OCI-LY1 (cell line): ENCODE data around the gene CCL14.

Experiments used
- H2AFZ ChIP-seq: fragments of 200-600 bp; sonication (generic), shearing (Covaris generic); 2 replicates; pipeline ENCODE4 v1.6.0; 2014; ENCODE audit warnings: antibody characterized with exemption, mild to moderate bottlenecking, low read length
- H3F3A ChIP-seq: fragments of 200-600 bp; sonication (generic), shearing (Covaris generic); 2 replicates; pipeline ENCODE4 v1.6.0; 2014; ENCODE audit warnings: mild to moderate bottlenecking, antibody characterized with exemption, low read length, moderate library complexity; ENCODE audit not compliant: insufficient read depth
- H3K27ac ChIP-seq: fragments of 200-600 bp; sonication (generic); 2 replicates; pipeline ENCODE4 v1.5.1; 2014; ENCODE audit warnings: low read length, mixed run types, mild to moderate bottlenecking, low read depth; ENCODE audit not compliant: poor library complexity, severe bottlenecking
- H3K27me3 ChIP-seq: fragments of 200-600 bp; sonication (generic); 2 replicates; pipeline ENCODE4 v1.6.0; 2014; ENCODE audit warnings: antibody characterized with exemption, mild to moderate bottlenecking, low read length, moderate library complexity; ENCODE audit not compliant: insufficient read depth
- H3K36me3 ChIP-seq: fragments of 200-600 bp; sonication (generic); 2 replicates; pipeline ENCODE4 v1.6.1; 2014; ENCODE audit warnings: mild to moderate bottlenecking, antibody characterized with exemption, low read length, moderate library complexity, mixed read lengths; ENCODE audit not compliant: insufficient read depth
- H3K4me1 ChIP-seq: fragments of 200-600 bp; sonication (generic); 2 replicates; pipeline ENCODE4 v1.5.1; 2014; ENCODE audit warnings: mild to moderate bottlenecking, low read length, moderate library complexity; ENCODE audit not compliant: insufficient read depth, severe bottlenecking
- H3K4me2 ChIP-seq: fragments of 200-600 bp; sonication (generic), shearing (Covaris generic); 2 replicates; pipeline ENCODE4 v1.6.1; 2014; ENCODE audit warnings: low read length
- H3K4me3 ChIP-seq: fragments of 200-600 bp; sonication (generic); 2 replicates; pipeline ENCODE4 v1.5.1; 2014; ENCODE audit warnings: low read length, low read depth, mild to moderate bottlenecking, mixed read lengths; ENCODE audit not compliant: poor library complexity, severe bottlenecking
- H3K79me2 ChIP-seq: fragments of 200-600 bp; shearing (Covaris generic); 2 replicates; pipeline ENCODE4 v1.6.1; 2016; ENCODE audit warnings: mixed run types, low read length, mixed read lengths; ENCODE audit not compliant: insufficient read depth
- H3K9ac ChIP-seq: fragments of 200-600 bp; sonication (generic), shearing (Covaris generic); 2 replicates; pipeline ENCODE4 v1.6.1; 2014; ENCODE audit warnings: mild to moderate bottlenecking, low read length, mixed read lengths
- H3K9me2 ChIP-seq: fragments of 200-600 bp; sonication (generic), shearing (Covaris generic); 2 replicates; pipeline ENCODE4 v1.6.1; 2014; ENCODE audit warnings: low read depth, mild to moderate bottlenecking, low read length, mixed read lengths
- H3K9me3 ChIP-seq: fragments of 200-600 bp; shearing (Covaris generic); 2 replicates; pipeline ENCODE4 v1.6.1; 2014; ENCODE audit warnings: low read length, mixed read lengths
- H4K20me1 ChIP-seq: fragments of 200-600 bp; sonication (generic), shearing (Covaris generic); 2 replicates; pipeline ENCODE4 v1.6.0; 2016; ENCODE audit warnings: mild to moderate bottlenecking, low read length; ENCODE audit not compliant: insufficient read depth
- EZH2 ChIP-seq: fragments of 200-600 bp; sonication (generic), shearing (Covaris generic); IDR thresholded peaks from 2 replicates; pipeline ENCODE4 v1.8.0; 2017; ENCODE audit warnings: borderline replicate concordance, mixed run types, mild to moderate bottlenecking, antibody characterized with exemption, low read length, moderate library complexity, mixed read lengths
- TF ChIP-seq, protein P1 (sequence below): fragments of 200-600 bp; sonication (generic), shearing (Covaris generic); IDR thresholded peaks from 2 replicates; pipeline ENCODE4 v1.5.1; 2017; ENCODE audit warnings: mild to moderate bottlenecking, antibody characterized with exemption, low read length, moderate library complexity, mixed read lengths

CCL14 gene

DNA sequence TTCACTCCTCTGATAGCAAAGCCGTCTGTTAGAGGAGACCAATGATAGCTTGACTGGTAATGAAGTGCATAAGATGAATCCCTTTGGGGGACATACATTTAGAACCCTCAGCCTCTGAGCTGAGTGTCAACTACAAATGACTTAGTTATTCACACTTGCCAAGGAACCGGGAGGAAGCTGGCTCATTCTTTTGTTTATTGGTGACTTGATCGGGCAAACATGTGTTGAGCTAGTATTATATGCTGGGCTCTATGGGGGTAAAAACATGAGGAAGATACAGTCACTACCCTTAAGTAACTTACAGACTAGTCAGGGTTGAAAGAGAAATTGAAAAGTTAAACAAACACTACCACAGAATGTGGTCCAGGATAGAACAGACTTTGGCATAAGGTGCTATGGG is 8.2 kb downstream of the CCL14 start:
- Histone ChIP-seq H3K4me3 (no peak overlapping the region), H3K9me2 (no peaks in the 10 kb centered on the region)

DNA sequence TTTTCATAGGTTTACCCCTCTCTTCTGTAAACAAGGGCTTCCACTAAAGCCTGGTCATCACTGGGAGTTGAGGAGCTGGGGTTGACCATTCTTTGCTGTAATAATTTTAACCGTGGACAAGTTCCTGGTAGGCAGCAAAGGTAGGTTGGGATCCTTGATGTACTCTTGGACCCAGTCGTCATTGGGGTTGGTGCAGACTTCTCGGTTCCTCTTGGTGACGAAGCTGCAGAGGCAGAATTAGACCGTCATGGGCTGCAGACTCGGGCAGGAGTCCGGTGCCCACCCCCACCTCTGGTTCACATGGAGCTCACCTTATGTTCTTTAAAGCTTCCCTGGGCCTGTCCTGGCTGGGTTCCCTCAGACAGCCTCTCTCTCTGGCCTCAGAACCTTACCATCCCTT is 9.0 kb downstream of the CCL14 start:
- H3K27me3 ChIP-seq = 0 out of 2 replicates have a peak, but pooled peaks cover 3% of the 10 kb centered on the region
- H4K20me1 ChIP-seq = no peaks in the 10 kb centered on the region
- no peaks in the 10 kb centered on the region for H3F3A ChIP-seq

More for the DNA sequence above, 8.2 kb downstream of the CCL14 start:
- TF ChIP-seq, protein P1, sequence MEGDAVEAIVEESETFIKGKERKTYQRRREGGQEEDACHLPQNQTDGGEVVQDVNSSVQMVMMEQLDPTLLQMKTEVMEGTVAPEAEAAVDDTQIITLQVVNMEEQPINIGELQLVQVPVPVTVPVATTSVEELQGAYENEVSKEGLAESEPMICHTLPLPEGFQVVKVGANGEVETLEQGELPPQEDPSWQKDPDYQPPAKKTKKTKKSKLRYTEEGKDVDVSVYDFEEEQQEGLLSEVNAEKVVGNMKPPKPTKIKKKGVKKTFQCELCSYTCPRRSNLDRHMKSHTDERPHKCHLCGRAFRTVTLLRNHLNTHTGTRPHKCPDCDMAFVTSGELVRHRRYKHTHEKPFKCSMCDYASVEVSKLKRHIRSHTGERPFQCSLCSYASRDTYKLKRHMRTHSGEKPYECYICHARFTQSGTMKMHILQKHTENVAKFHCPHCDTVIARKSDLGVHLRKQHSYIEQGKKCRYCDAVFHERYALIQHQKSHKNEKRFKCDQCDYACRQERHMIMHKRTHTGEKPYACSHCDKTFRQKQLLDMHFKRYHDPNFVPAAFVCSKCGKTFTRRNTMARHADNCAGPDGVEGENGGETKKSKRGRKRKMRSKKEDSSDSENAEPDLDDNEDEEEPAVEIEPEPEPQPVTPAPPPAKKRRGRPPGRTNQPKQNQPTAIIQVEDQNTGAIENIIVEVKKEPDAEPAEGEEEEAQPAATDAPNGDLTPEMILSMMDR = no peak
- no peak for TF ChIP-seq EZH2
- no peaks in the 10 kb centered on the region for H3K4me1 ChIP-seq
- no peaks in the 10 kb centered on the region for H4K20me1 ChIP-seq
- no peak overlapping the region for H2AFZ ChIP-seq
- H3K4me2 ChIP-seq = no peak overlapping the region
- no peaks in the 10 kb centered on the region for H3K36me3 ChIP-seq
- no peaks in the 10 kb centered on the region for H3K79me2 ChIP-seq
- H3F3A ChIP-seq = no peaks in the 10 kb centered on the region
- no peak overlapping the region for H3K27ac ChIP-seq
- no peaks in the 10 kb centered on the region for H3K9me3 ChIP-seq
- 0 out of 2 replicates have a peak, but pooled peaks cover 3% of the 10 kb centered on the region for H3K27me3 ChIP-seq
- H3K9ac ChIP-seq = no peak overlapping the region

DNA sequence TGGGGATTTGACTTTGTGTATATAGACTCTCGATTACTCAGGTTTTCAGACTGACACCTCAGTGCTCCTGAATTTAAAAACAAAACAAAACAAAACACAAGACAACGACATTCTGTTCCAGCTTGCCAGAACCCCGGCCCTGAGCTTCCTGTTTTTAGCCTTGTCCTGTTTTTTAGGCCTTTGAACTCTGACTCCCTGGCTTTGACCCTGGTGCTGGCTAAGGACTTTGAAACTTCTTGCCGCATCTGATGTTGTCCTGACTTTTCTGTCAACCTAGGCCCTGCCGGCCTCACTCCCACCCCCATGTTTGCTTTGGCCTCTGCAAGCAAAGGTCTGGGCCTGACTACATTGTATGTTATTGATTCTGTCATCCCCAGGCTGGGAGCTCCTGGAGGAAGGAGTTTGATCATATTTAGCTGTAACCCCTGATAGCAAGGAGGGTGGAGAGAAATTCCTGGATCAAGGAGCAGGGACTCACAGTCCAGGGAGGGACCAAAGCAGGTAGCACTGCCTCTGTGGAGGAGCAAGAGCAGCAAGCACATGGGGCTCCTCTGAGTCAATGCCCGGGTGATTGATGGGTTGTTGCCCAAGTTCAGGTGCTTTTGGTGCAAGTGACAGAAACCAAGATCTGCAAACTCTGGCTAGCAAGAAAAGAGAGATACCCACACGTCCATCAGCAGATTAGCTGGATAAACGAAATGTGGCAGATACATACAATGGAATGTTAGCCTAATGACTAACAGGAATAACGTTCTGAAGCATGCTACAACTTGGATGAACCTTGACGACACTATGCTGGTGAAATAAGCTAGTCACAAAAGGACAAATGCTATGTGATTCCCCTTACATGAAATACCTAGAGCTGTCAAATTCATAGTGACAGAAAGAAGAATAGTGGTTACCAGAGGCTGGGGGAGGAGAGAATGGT is 12.9 kb downstream of the CCL14 start:
- TF ChIP-seq, protein P1 = no peak
- no peak for TF ChIP-seq EZH2
- Histone ChIP-seq H3K9ac (no peak overlapping the region), H3K9me3 (no peaks in the 10 kb centered on the region), H3K27me3 (no peaks in the 10 kb centered on the region), H3F3A (no peaks in the 10 kb centered on the region), H3K4me3 (no peak overlapping the region), H3K4me2 (no peak overlapping the region), H3K27ac (no peak overlapping the region), H3K9me2 (no peaks in the 10 kb centered on the region), H3K36me3 (no peaks in the 10 kb centered on the region), H4K20me1 (no peaks in the 10 kb centered on the region), H3K79me2 (no peaks in the 10 kb centered on the region), H3K4me1 (no peaks in the 10 kb centered on the region), H2AFZ (no peak overlapping the region)

More for the DNA sequence above, 9.0 kb downstream of the CCL14 start:
- Histone ChIP-seq H2AFZ (no peak overlapping the region), H3K4me1 (no peaks in the 10 kb centered on the region), H3K4me2 (no peak overlapping the region), H3K36me3 (no peaks in the 10 kb centered on the region), H3K9me3 (no peaks in the 10 kb centered on the region), H3K79me2 (no peaks in the 10 kb centered on the region), H3K27ac (no peak overlapping the region), H3K9me2 (no peaks in the 10 kb centered on the region), H3K4me3 (no peak overlapping the region), H3K9ac (no peak overlapping the region)
- TF ChIP-seq, protein P1 = no peak
- no peak for TF ChIP-seq EZH2
